WTC11 (cell line): Measurements from ENCODE around the gene UGT1A10. TPM values are rescaled to one million over a fixed set of nuclear protein-coding genes. Genes with fewer than 3 reads are reported as not detected.

ENCODE experiments used
- ATAC-seq: fragments of 200-7000 bp; cut with Tn5 transposase; 2 replicates; pipeline ENCODE4 v1.10.0; 2021; ENCODE audit warnings: mild to moderate bottlenecking, moderate library complexity
- CTCF ChIA-PET: fragments of 300-600 bp; sonication (Branson Sonifier 250); formaldehyde crosslinking; loops from one replicate; lab custom pipeline; 2021; ENCODE audit warnings: antibody characterized with exemption; lab: Charles Lee
- POLR2A ChIA-PET: fragments of 350-600 bp; sonication (Branson Sonifier 250); formaldehyde crosslinking; loops from one replicate; lab custom pipeline; 2021; ENCODE audit warnings: antibody characterized with exemption; lab: Charles Lee
- DNase-seq: peaks from one replicate; pipeline ENCODE4 v3.0.0; 2021; ENCODE audit warnings: low spot score
- H3K27ac Mint-ChIP-seq: 2 replicates; pipeline ENCODE4 v1.8.0; 2021; ENCODE audit warnings: mixed read lengths
- H3K27me3 Mint-ChIP-seq: 2 replicates; pipeline ENCODE4 v1.8.0; 2021; ENCODE audit warnings: low read depth, mild to moderate bottlenecking, moderate library complexity, mixed read lengths
- H3K36me3 Mint-ChIP-seq: 2 replicates; pipeline ENCODE4 v1.8.0; 2021; ENCODE audit warnings: mixed read lengths
- H3K4me1 Mint-ChIP-seq: 2 replicates; pipeline ENCODE4 v1.8.0; 2022; ENCODE audit warnings: mixed read lengths
- H3K4me3 Mint-ChIP-seq: 2 replicates; pipeline ENCODE4 v1.8.0; 2021; ENCODE audit warnings: mild to moderate bottlenecking, moderate library complexity, mixed read lengths
- H3K9me3 Mint-ChIP-seq: 2 replicates; pipeline ENCODE4 v1.8.0; 2021; ENCODE audit warnings: mixed read lengths
- IRF2 ChIP-seq: sonication (generic); formaldehyde crosslinking; IDR thresholded peaks from 2 replicates; pipeline ENCODE4 v1.8.0; 2022; ENCODE audit warnings: low read depth, missing genetic modification reagents, borderline replicate concordance
- MXD4 ChIP-seq: fragments of 250-450 bp; sonication (Bioruptor Pico); IDR thresholded peaks from 2 replicates; pipeline ENCODE4 v1.8.0; 2021; ENCODE audit warnings: mild to moderate bottlenecking, moderate library complexity, borderline replicate concordance
- NFATC4 ChIP-seq: fragments of 250-450 bp; sonication (Bioruptor Pico); IDR thresholded peaks from 2 replicates; pipeline ENCODE4 v1.9.0; 2021; ENCODE audit warnings: mild to moderate bottlenecking
- NFYB ChIP-seq: sonication (generic); formaldehyde crosslinking; conservative IDR thresholded peaks from 2 replicates; pipeline ENCODE4 v1.8.0; 2022; ENCODE audit warnings: low read depth, missing genetic modification reagents
- NR1H2 ChIP-seq: sonication (generic); formaldehyde crosslinking; IDR thresholded peaks from 2 replicates; pipeline ENCODE4 v1.9.0; 2021; ENCODE audit warnings: mild to moderate bottlenecking, moderate library complexity, missing genetic modification reagents
- TEAD1 ChIP-seq: sonication (generic); formaldehyde crosslinking; IDR thresholded peaks from 2 replicates; pipeline ENCODE4 v1.8.0; 2022; ENCODE audit warnings: mild to moderate bottlenecking, missing genetic modification reagents
- TP53 ChIP-seq: sonication (generic); formaldehyde crosslinking; IDR thresholded peaks from 2 replicates; pipeline ENCODE4 v1.8.1; 2023; ENCODE audit warnings: mild to moderate bottlenecking, missing genetic modification reagents
- ZNF138 ChIP-seq: sonication (generic); formaldehyde crosslinking; conservative IDR thresholded peaks from 2 replicates; pipeline ENCODE4 v1.8.1; 2022; ENCODE audit warnings: mild to moderate bottlenecking, moderate library complexity, missing genetic modification reagents
- total RNA-seq: library from RNA; stranded (reverse); gene quantifications from 3 replicates; pipeline ENCODE4 v1.2.3, GENCODE V29; 2021
- TF ChIP-seq, protein P1 (sequence below): sonication (generic); formaldehyde crosslinking; conservative IDR thresholded peaks from 2 replicates; pipeline ENCODE4 v1.8.1; 2022; ENCODE audit warnings: mild to moderate bottlenecking, missing genetic modification reagents
- TF ChIP-seq, protein P2 (sequence below): fragments of 250-450 bp; sonication (Bioruptor Pico); IDR thresholded peaks from 2 replicates; pipeline ENCODE4 v2.1.2; 2022; ENCODE audit warnings: mild to moderate bottlenecking, moderate library complexity
- TF ChIP-seq, protein P3 (sequence below): sonication (generic); formaldehyde crosslinking; IDR thresholded peaks from 2 replicates; pipeline ENCODE4 v1.8.0; 2022; ENCODE audit warnings: missing genetic modification reagents
- TF ChIP-seq, protein P4 (sequence below): sonication (generic); formaldehyde crosslinking; conservative IDR thresholded peaks from 2 replicates; pipeline ENCODE4 v1.8.1; 2023; ENCODE audit warnings: mild to moderate bottlenecking, low read depth, missing genetic modification reagents, moderate library complexity
- TF ChIP-seq, protein P5 (sequence below): fragments of 250-450 bp; sonication (Bioruptor Pico); IDR thresholded peaks from 2 replicates; pipeline ENCODE4 v1.9.0; 2021; ENCODE audit warnings: moderate library complexity, mild to moderate bottlenecking, inconsistent platforms, borderline replicate concordance
- TF ChIP-seq, protein P6 (sequence below): fragments of 200-600 bp; IDR thresholded peaks from 2 replicates; pipeline ENCODE4 v1.8.0; 2022; ENCODE audit warnings: antibody characterized with exemption
- TF ChIP-seq, protein P7 (sequence below): sonication (generic); formaldehyde crosslinking; IDR thresholded peaks from 2 replicates; pipeline ENCODE4 v1.8.1; 2023; ENCODE audit warnings: mild to moderate bottlenecking, missing genetic modification reagents, moderate library complexity
- TF ChIP-seq, protein P8 (sequence below): sonication (generic); formaldehyde crosslinking; IDR thresholded peaks from 2 replicates; pipeline ENCODE4 v1.8.1; 2022; ENCODE audit warnings: missing genetic modification reagents, borderline replicate concordance
- TF ChIP-seq, protein P9 (sequence below): sonication (generic); formaldehyde crosslinking; IDR thresholded peaks from 2 replicates; pipeline ENCODE4 v1.8.1; 2022; ENCODE audit warnings: mild to moderate bottlenecking, missing genetic modification reagents, moderate library complexity, borderline replicate concordance
- TF ChIP-seq, protein P10 (sequence below): sonication (generic); formaldehyde crosslinking; IDR thresholded peaks from 2 replicates; pipeline ENCODE4 v1.8.0; 2022; ENCODE audit warnings: mild to moderate bottlenecking, missing genetic modification reagents

Gene UGT1A10
- total RNA-seq, 1 experiment from 2014 or later: not detected

DNA sequence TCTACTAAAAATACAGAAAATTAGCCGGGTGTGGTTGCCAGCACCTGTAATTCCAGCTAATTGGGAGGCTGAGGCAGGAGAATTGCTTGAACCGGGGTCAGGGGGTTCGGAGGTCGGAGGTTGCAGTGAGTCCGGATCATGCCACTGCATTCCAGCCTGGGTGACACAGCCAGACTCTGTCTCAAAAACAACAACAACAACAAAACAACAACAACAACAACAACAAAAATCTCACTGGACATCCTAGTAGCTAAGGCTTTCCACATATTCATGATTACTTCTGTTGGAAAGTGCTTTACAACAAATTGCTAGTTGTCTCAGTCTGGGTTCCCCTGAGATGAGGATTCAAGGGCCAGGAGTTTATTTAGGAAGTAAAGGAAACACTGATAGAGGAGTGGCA is 137.6 kb downstream of the UGT1A10 start:
- no peaks in the 10 kb centered on the region for H3K4me1 Mint-ChIP-seq
- TF ChIP-seq MXD4 (CRISPR knock-in tag): no peak
- TF ChIP-seq TP53 (CRISPR knock-in tag): no peak
- TF ChIP-seq, protein P1, sequence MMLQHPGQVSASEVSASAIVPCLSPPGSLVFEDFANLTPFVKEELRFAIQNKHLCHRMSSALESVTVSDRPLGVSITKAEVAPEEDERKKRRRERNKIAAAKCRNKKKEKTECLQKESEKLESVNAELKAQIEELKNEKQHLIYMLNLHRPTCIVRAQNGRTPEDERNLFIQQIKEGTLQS (CRISPR knock-in tag): no peak
- TF ChIP-seq, protein P2, sequence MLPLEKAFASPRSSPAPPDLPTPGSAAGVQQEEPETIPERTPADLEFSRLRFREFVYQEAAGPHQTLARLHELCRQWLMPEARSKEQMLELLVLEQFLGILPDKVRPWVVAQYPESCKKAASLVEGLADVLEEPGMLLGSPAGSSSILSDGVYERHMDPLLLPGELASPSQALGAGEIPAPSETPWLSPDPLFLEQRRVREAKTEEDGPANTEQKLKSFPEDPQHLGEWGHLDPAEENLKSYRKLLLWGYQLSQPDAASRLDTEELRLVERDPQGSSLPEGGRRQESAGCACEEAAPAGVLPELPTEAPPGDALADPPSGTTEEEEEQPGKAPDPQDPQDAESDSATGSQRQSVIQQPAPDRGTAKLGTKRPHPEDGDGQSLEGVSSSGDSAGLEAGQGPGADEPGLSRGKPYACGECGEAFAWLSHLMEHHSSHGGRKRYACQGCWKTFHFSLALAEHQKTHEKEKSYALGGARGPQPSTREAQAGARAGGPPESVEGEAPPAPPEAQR (CRISPR knock-in tag): no peak
- TF ChIP-seq, protein P3, sequence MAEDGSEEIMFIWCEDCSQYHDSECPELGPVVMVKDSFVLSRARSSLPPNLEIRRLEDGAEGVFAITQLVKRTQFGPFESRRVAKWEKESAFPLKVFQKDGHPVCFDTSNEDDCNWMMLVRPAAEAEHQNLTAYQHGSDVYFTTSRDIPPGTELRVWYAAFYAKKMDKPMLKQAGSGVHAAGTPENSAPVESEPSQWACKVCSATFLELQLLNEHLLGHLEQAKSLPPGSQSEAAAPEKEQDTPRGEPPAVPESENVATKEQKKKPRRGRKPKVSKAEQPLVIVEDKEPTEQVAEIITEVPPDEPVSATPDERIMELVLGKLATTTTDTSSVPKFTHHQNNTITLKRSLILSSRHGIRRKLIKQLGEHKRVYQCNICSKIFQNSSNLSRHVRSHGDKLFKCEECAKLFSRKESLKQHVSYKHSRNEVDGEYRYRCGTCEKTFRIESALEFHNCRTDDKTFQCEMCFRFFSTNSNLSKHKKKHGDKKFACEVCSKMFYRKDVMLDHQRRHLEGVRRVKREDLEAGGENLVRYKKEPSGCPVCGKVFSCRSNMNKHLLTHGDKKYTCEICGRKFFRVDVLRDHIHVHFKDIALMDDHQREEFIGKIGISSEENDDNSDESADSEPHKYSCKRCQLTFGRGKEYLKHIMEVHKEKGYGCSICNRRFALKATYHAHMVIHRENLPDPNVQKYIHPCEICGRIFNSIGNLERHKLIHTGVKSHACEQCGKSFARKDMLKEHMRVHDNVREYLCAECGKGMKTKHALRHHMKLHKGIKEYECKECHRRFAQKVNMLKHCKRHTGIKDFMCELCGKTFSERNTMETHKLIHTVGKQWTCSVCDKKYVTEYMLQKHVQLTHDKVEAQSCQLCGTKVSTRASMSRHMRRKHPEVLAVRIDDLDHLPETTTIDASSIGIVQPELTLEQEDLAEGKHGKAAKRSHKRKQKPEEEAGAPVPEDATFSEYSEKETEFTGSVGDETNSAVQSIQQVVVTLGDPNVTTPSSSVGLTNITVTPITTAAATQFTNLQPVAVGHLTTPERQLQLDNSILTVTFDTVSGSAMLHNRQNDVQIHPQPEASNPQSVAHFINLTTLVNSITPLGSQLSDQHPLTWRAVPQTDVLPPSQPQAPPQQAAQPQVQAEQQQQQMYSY (CRISPR knock-in tag): no peak
- no peak for TF ChIP-seq ZNF138
- TF ChIP-seq, protein P4, sequence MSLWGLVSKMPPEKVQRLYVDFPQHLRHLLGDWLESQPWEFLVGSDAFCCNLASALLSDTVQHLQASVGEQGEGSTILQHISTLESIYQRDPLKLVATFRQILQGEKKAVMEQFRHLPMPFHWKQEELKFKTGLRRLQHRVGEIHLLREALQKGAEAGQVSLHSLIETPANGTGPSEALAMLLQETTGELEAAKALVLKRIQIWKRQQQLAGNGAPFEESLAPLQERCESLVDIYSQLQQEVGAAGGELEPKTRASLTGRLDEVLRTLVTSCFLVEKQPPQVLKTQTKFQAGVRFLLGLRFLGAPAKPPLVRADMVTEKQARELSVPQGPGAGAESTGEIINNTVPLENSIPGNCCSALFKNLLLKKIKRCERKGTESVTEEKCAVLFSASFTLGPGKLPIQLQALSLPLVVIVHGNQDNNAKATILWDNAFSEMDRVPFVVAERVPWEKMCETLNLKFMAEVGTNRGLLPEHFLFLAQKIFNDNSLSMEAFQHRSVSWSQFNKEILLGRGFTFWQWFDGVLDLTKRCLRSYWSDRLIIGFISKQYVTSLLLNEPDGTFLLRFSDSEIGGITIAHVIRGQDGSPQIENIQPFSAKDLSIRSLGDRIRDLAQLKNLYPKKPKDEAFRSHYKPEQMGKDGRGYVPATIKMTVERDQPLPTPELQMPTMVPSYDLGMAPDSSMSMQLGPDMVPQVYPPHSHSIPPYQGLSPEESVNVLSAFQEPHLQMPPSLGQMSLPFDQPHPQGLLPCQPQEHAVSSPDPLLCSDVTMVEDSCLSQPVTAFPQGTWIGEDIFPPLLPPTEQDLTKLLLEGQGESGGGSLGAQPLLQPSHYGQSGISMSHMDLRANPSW (CRISPR knock-in tag): no peak
- TF ChIP-seq, protein P5, sequence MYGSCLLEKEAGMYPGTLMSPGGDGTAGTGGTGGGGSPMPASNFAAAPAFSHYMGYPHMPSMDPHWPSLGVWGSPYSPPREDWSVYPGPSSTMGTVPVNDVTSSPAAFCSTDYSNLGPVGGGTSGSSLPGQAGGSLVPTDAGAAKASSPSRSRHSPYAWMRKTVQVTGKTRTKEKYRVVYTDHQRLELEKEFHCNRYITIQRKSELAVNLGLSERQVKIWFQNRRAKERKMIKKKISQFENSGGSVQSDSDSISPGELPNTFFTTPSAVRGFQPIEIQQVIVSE (CRISPR knock-in tag): no peak
- no peak for TF ChIP-seq TEAD1 (CRISPR knock-in tag)
- TF ChIP-seq, protein P6, sequence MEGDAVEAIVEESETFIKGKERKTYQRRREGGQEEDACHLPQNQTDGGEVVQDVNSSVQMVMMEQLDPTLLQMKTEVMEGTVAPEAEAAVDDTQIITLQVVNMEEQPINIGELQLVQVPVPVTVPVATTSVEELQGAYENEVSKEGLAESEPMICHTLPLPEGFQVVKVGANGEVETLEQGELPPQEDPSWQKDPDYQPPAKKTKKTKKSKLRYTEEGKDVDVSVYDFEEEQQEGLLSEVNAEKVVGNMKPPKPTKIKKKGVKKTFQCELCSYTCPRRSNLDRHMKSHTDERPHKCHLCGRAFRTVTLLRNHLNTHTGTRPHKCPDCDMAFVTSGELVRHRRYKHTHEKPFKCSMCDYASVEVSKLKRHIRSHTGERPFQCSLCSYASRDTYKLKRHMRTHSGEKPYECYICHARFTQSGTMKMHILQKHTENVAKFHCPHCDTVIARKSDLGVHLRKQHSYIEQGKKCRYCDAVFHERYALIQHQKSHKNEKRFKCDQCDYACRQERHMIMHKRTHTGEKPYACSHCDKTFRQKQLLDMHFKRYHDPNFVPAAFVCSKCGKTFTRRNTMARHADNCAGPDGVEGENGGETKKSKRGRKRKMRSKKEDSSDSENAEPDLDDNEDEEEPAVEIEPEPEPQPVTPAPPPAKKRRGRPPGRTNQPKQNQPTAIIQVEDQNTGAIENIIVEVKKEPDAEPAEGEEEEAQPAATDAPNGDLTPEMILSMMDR: no peak
- TF ChIP-seq, protein P7, sequence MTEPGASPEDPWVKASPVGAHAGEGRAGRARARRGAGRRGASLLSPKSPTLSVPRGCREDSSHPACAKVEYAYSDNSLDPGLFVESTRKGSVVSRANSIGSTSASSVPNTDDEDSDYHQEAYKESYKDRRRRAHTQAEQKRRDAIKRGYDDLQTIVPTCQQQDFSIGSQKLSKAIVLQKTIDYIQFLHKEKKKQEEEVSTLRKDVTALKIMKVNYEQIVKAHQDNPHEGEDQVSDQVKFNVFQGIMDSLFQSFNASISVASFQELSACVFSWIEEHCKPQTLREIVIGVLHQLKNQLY (CRISPR knock-in tag): no peak
- no peak for TF ChIP-seq IRF2 (CRISPR knock-in tag)
- TF ChIP-seq, protein P8, sequence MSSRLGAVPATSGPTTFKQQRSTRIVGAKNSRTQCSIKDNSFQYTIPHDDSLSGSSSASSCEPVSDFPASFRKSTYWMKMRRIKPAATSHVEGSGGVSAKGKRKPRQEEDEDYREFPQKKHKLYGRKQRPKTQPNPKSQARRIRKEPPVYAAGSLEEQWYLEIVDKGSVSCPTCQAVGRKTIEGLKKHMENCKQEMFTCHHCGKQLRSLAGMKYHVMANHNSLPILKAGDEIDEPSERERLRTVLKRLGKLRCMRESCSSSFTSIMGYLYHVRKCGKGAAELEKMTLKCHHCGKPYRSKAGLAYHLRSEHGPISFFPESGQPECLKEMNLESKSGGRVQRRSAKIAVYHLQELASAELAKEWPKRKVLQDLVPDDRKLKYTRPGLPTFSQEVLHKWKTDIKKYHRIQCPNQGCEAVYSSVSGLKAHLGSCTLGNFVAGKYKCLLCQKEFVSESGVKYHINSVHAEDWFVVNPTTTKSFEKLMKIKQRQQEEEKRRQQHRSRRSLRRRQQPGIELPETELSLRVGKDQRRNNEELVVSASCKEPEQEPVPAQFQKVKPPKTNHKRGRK (CRISPR knock-in tag): no peak
- TF ChIP-seq NFYB (CRISPR knock-in tag): no peak
- TF ChIP-seq NFATC4 (CRISPR knock-in tag): no peak
- TF ChIP-seq, protein P9, sequence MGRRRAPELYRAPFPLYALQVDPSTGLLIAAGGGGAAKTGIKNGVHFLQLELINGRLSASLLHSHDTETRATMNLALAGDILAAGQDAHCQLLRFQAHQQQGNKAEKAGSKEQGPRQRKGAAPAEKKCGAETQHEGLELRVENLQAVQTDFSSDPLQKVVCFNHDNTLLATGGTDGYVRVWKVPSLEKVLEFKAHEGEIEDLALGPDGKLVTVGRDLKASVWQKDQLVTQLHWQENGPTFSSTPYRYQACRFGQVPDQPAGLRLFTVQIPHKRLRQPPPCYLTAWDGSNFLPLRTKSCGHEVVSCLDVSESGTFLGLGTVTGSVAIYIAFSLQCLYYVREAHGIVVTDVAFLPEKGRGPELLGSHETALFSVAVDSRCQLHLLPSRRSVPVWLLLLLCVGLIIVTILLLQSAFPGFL (CRISPR knock-in tag): no peak
- TF ChIP-seq NR1H2 (CRISPR knock-in tag): no peak
- TF ChIP-seq, protein P10, sequence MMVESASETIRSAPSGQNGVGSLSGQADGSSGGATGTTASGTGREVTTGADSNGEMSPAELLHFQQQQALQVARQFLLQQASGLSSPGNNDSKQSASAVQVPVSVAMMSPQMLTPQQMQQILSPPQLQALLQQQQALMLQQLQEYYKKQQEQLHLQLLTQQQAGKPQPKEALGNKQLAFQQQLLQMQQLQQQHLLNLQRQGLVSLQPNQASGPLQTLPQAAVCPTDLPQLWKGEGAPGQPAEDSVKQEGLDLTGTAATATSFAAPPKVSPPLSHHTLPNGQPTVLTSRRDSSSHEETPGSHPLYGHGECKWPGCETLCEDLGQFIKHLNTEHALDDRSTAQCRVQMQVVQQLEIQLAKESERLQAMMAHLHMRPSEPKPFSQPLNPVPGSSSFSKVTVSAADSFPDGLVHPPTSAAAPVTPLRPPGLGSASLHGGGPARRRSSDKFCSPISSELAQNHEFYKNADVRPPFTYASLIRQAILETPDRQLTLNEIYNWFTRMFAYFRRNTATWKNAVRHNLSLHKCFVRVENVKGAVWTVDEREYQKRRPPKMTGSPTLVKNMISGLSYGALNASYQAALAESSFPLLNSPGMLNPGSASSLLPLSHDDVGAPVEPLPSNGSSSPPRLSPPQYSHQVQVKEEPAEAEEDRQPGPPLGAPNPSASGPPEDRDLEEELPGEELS (CRISPR knock-in tag): no peak
- TF ChIP-seq, all 79 proteins: peak for 0
- POLR2A ChIA-PET: no interaction called here
- Mint-ChIP-seq H3K9me3 (peaks cover 38% of the 10 kb centered on the region), H3K4me3 (no peak overlapping the region), H3K27me3 (no peaks in the 10 kb centered on the region; the same call in 1 of the 2 replicates), H3K36me3 (peaks cover 8% of the 10 kb centered on the region), H3K27ac (no peak overlapping the region)
- ATAC-seq (no peak), DNase-seq (no peak)
- CTCF ChIA-PET: no interaction called here
